HG03025 (cell line): Measurements from ENCODE around the gene VIPR1.
A peak's percentile ranks its signal among the peaks of the same experiment; 100 is the strongest.

Source experiments
- ATAC-seq: cut with Tn5 transposase; IDR thresholded peaks from one replicate; pipeline ENCODE4 v1.9.1; 2021; ENCODE audit warnings: mild to moderate bottlenecking, moderate library complexity; ENCODE audit not compliant: unreplicated experiment, low FRiP score

VIPR1 gene, protein sequence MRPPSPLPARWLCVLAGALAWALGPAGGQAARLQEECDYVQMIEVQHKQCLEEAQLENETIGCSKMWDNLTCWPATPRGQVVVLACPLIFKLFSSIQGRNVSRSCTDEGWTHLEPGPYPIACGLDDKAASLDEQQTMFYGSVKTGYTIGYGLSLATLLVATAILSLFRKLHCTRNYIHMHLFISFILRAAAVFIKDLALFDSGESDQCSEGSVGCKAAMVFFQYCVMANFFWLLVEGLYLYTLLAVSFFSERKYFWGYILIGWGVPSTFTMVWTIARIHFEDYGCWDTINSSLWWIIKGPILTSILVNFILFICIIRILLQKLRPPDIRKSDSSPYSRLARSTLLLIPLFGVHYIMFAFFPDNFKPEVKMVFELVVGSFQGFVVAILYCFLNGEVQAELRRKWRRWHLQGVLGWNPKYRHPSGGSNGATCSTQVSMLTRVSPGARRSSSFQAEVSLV

DNA sequence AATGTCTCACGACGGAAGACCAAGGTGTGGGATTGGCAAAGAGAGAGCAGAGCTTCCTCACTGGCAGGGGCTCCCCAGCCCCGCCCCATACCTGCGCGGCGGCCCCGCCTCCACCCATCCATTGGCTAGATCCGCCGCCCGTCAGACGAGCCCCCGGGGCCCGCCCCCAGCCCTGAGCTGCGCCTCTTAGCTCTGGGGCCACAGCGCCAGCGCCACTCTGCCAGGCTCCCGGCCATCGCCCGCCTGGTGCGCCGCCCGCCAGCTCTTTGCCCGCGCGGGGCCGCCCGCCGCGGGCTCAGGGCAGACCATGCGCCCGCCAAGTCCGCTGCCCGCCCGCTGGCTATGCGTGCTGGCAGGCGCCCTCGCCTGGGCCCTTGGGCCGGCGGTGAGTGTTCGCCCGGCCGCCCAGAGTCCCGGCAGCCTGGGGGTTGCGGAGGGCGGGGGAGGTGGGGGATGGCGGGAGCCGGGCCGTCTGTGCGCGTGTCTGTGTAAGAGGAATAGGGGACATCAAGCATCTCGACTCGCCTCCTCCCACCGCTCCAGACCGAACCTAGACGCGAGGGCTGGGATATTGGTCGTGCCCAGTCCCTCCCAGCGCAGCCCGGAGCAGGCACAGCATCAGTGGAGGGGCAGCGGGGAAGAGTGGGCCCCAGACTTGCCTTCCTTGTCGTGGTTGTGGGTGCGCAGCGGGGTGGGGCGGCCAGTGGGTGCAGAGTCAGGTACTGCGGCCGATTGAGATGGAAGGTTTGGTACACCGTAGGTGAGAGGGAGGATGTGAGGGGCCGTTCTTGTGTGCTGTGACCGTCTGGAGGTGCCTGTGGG is at the start of gene VIPR1:
Gene VIPR1, plus strand, starts transcription at position 215 of the 822 bp plus-strand sequence. Its CDS starts 93 bp downstream, at position 308.
- ATAC-seq, result peak; percentile 80

DNA sequence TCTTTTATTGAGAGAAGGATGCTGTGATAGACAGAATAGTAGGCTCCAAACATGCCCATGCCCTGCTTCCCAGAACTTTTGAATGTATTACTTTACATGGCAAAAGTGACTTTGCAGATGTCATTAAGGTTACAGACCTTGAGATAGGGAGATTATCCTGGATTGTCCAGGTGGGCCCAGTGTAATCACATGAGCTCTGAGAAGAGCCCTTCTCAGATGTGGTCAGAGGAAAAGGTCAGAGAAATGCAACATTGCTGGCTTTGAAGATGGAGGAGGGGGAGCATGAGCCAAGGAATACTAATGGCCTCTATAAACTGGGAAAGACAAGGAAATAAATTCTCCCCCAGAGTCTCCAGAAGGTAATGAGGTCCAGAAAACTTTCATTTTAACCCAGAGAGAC is 46.2 kb upstream of the VIPR1 start:
- ATAC-seq, result no peak

DNA sequence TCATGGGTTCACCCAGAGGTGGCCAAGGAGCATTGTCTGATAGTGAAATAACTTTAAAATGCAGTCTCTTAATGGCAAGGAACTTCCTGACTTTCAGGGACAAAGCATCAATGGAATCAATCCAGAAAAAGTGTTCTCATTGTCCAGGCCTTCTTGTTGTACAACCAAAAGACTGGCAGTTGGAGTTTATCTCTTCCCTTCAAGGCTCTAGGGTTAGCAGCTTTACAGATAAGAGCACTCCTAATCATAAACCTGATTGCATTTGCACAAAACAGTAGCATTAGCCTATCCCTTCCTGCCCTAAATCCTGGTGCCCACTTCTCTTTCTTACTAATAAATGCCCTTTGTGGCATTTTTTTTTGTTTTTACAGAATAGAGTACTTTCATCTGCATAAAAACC is 43.3 kb upstream of the VIPR1 start:
- no peak for ATAC-seq

DNA sequence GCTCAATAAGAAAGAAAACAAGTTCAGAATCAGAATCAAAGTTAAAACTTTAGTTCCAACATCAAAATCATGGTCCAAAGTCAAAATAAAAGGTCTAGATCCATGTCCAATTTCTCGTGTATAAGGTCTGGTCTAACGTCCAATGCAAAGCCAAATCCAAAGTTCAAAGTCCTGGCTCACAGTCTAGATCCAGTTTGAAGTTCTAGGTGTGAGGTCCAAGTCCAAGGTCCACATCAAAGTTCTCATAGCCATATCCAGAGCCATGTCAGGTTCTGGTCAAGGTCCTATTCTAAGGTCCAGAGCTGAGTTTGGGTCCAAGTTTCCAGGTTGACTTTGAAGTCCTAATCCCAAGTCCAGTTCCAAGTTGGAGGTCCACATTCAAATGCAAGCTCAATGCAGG is 40.7 kb upstream of the VIPR1 start:
- no peak for ATAC-seq

DNA sequence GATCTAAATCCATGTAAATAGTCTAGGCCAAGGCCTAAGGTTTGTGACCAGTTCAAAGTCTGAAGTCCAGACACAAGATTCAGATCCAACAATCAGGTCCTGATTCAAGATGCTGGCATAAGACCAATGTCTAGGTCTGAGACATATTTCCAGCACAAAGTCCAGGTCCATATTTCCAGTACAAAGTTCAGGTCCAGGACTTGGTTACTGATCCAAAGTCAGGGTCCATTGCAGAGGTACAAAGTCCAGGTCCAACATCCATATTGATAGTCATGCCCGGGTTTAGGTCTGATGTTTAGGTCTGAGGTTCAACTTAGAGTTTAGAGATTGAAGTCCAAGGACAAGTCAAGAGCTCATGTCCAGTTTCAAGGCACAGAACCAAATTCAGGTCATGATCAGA is 39.4 kb upstream of the VIPR1 start:
- no peak for ATAC-seq

DNA sequence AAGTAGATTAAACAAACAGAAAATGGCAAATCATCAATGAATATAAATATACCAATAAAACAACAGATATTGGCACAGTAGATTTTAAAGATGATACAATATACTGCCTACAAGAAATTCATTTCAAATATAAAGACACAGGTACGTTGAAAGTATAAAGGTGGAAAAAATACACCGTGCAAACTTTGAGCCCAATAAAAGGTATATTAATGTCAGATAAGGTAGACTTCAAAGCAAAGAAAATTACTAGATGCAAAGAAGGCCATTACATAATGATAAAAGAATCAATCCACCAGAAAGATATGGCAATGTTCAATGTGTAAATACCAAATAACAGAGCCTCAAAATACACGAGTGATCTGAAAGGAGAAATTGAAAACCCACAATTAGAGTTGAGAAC is 34.3 kb upstream of the VIPR1 start:
- ATAC-seq, result no peak

DNA sequence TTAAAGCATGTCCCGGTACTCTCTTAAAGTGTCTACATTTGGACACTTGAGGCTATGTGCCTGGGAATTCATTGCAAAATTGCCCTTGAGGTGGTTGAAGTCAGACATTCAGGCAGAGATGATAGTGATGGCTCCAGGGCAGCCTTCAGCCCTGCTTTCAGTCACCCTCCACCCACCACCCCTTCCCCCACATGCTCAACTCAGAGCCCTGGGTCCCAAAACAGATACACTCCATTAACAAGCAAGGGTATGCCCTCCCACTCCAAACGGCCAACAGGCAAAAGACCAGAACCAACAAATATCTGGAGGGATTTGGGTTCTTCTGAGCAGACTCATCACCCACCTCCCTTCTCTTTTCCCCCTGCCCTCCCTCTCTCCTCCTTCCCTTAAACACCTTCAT is 29.9 kb upstream of the VIPR1 start:
- no peak for ATAC-seq

DNA sequence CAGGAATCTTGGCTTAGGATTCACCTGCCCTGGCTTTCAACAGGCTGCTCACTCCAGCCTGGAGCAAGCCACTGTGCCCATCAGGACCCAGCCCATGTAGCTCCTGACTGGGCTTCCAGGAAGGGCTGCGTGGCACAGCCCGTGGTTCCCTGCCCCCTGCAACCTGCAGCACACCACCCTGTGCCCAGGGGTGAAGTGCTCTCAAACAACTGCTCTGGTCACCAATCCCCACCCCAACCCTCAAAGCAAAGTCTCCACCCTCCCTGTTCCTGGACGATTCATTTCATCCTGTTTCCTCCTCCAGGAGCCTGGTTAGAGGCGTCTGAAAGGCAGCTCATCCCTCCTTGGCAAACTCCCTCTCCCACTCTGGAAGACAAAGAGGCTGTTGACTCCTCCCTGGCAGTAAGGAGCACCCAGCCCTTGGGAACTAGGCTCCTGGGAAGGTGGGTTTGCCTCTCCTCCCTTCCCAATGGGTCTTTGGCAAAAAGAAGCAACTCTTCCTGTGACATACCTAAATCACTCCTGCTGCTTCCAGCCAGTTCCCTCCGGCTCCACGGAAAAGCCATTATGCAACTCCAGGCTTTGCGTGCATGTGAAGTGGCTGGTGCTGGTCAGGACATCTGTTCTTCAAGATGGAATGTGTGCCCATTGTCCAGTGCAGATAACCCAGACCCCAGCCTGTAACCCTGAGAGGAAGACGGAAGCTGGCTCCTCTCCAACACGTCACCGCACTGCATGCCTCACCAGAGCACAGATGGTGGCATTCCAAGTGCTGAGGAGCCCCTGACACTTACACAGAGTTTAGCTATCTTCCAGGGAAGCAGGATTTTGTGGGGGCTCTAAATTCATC is 29.1 kb upstream of the VIPR1 start:
- ATAC-seq, result no peak

DNA sequence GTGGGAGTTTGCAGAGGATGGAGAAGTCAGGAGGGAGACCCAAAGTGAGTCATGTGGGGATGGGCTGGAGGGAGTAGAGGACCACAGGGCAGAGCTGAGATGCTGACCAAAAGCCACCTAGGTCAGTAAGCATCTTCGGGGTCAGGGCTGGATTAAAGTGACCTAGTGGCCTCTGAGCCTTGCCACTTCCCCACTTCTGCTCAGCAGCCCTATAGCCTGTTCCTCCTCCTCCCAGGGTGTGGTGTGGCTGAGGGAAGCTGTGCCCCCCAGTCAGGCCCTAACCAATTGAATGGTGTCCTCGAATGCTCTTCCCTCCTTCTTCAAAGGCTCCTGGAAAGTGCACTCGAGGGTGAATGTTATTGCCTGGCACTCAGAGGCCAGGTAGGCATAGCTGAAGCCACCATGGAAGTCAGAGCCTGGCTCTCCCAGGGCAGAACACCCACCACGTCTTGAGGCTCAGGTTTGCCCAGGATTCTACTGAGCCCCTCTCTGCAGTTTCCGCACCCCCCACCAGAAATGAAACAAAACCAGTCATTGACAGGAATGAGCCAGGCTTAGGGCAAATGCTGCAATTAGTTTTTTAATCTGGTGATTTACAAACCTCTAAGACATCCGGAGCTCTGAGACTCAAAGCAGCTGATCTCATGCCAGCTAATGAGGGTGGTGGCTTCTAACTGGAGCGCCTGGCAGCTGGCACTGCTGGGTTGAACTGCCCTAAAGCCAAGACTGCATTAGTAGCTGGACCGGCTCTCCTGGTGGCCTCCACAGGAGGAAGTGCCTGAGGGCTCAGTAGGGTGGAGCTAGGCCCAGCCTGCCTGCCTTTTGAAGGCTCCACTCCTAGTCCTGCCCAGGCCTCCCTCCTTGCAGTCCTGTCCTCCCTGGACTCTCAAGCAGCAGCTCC is 26.0 kb upstream of the VIPR1 start:
- ATAC-seq, result no peak

DNA sequence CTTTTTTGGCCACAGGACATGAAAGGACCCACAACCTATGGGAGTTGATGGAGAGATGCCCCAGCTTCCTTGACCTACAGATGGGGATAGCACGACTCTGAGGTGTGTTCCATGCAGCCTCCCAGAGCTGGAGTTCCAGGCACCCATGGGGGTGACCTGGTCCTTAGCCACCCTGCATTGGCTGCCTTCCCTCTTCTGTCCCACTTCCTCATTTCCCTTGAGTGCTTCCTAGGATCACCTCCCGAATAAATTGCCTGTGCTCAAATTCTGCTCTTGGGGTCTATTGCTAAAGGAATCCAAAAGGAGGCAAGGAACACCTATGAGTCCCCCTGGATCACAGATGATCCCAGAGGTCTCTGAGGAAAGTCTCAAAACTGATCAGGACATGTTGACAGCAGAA is 24.7 kb upstream of the VIPR1 start:
- no peak for ATAC-seq

DNA sequence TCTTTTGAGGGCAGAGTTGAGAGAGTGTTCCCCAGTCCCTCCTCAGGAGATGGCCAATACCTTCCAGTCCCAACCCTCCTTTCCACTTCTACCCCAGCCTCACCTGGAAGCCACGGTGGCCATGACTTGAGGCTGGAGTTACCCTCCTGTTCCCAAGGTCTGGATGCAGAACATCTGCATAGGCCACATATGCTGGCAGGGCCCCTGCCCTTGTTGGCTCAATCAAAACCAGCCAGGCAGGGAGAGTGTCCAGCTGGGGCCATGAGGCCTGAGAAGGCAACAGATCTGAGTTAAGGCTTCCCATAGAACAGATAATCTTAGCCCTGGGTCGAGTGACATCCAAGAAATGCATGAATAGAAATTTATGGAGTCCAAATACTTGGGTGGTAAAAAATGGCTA is 23.6 kb upstream of the VIPR1 start:
- no peak for ATAC-seq

DNA sequence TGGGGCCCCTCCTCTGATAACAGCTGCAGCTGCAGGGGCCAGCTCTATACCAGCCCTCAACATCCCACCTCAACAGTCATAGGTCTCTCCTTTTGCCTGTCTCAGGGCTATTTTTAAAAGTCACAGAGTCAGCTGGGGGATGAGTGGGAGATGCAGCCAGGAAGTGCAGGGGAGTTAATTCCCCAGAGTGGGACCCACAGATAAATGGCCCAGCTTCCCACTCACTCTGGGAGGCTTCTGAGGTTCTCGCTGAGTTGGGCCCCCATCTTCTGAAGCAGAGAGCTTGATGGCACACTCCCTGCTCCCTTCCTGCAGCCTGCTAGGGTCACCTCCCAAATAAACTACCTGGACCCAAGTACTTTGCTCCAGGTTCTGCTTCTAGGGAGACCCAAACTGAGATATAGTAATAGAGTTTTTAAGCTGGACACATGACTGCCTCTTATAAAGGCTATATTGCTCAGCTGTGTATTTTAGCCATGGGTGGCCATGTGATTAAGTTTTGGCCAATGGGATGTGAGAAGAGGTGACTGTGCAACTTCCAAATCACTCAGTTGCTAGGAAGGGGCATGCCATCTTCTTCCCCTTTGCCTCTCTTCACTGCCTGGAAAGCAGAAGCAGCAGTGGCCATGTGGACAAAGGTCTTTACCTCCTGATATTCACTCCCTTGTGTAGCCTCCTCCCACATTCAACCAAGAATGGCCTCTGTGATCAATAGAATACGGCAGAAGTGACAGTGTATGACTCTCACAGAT is 15.5 kb upstream of the VIPR1 start:
- no peak for ATAC-seq

DNA sequence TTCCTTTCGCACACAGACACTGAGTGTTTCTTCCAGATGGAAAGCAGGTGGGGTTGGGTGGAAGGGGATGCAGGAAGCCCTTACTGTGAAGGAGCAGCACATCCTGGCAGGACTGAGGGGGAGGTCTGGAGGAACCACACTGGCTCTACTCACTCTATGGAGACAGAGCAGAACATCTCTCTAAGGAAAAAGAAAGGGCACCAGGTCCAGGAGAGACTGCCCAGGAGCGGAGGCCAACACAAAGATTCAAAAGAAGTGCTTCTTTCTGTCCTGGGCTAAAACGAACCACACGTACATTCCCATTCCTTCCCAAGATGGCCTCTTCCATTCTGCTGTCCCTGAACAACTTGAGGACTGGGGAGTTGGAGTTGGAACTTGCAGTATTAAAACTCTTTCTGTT is 13.8 kb upstream of the VIPR1 start:
- ATAC-seq, result no peak

DNA sequence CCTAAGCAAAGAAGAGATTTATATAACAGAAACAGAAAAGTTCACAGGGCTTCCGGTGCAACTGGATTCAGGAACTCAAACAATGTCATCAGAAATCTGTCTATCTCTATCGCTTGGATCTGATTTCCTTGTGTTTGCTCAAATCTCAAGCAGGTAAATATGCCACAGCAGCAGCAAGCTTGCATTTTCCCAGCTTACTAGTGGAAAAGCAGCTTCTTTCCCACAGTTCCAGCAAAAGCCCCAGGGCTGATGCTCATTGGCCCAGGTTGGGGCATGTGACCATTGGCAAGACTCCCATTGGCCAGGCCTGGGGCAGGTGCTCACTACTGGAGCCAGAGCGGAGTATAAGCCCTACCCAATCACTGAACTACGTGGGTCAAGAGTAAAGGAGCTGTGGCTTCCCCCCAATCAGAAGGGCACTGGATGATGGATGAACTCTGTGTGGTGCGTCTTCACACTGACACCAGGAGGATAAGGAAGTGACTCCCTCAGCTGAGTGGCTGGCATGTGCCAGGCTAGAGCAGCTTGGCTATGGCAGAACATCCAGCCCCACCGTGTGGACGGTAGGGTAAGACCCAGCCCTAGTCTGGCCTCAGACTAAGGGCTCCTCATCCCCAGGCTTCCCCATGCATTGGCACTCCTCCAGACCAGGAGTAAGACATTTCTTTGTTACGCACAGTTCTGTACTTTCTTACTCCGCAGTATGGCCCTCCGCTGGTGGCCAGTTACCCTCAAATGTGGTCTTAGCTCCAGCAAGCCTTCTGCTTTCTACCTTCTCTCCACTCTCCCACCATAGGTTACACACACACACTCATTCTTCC is 13.1 kb upstream of the VIPR1 start:
- no peak for ATAC-seq

DNA sequence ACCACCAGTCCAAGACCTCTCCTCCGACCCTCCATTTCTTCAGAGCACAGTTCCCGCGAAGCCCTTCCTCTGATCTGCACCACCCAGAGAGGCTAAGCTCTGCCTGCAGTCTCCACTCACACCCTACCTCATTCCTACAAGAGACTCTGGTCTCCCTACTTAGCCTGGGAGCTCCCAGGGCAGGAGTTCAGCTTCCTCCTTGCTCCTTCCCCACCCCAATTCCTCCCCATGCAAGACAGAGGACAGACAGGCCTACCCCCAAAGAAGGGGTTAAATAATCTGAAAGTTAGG is 12.6 kb upstream of the VIPR1 start:
- ATAC-seq, result peak; percentile 3

DNA sequence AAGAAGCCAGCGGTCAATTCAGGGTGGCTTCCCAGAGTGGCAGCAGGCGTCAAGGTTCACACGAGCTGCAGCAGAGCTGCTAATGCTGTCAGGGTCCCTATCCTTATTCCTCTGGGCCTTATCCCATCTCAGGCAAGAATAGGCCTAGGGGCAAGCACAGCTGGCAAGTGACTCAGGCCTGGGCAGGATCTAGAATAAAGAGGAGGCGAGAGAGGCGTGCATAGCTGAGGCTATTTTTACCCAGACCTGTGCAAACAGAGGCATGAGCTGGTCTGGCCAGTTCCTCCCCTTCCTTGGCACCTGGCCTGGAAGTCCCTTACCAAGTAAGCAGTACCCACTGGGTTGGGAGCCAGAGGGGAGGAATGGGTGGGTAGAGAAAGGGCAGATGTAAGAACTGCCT is 12.2 kb upstream of the VIPR1 start:
- peak; percentile 98 for ATAC-seq

DNA sequence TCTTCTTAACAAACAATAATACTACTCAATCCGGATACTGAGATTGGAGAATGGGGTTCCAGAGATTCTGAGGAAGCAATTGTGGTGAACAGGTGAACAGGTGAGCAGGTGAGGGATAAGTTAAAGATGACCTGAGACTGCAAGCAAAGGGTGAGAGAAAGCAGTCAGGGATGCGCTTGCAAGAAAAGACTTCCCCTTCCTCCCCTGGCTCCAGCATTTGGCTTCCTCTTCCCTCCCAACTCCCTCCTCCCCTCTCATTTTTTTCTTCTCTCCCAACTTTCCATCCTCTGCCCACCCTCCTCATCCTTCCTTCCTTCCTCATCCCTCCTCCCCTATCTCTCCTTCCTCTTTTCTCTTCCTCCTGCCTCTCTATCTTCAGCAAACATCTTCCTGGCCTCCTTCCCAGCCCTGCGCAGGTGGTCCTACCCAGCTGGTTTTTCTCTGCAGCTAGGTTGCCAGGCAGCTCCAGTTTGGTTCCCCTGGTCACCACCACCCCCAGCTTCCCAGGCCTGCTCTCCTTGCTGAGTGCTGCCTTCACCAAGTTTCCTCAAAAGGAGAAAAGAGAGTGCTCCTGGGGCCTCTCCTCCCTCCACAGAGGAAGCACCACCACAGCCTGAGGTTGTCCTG is 10.4 kb upstream of the VIPR1 start:
- no peak for ATAC-seq

DNA sequence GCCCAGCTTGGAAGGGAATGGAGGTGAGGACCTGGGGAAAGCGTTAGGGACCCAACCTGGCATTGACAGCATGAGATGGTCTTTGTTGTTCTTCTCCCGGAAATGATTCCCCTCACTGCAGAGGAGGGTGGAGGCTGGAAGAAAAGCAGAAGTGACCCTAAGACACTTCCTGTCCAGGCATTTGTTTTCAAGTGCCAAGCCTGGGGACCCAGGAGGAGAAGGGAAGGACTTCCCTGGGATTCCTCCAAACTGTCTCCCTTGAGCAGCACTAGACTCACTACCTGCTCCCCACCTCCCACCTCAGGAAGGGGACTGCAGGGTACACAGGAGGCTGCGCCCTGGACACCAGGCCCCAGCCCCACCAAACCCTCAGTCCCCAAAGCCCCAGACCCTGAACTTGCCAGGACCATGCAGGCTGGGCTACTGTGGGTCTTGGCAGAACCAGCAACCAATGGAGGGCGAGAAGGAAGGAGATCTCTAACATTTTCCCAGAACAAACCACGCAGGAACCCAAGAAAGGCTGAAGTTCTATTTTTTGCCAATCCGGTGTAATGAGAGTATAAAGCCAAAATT is 9.8 kb upstream of the VIPR1 start:
- no peak for ATAC-seq
